Measurements from ENCODE around the gene NPAS3. TPM values are rescaled to one million over a fixed set of nuclear protein-coding genes. Genes with fewer than 3 reads are reported as not detected.

NPAS3 gene
- total RNA-seq, 2 donors from 2014 or later = 2.4 TPM

- intact Hi-C loops (cut with DNase I) = loop anchor here in 1 of 2 donors (10.0 kb wide), 2 partner anchors 105 to 225 kb away; no protein-coding TSS in a partner anchor
- DNase-seq (peak; percentile 74), ATAC-seq (peak; percentile 89 to 96)
These were observed 781 bp downstream of the NPAS3 start for GRCh38 chr14:32939254-32940065.

GRCh38 chr14:32940066-32940651 lies 1.5 kb downstream of the NPAS3 start:
- ATAC-seq (peak in 1 of 2 donors; percentile 10), DNase-seq (no peak)
- intact Hi-C loops (cut with DNase I) = no loop called here

GRCh38 chr14:32940711-32941667 lies 2.3 kb downstream of the NPAS3 start:
- DNase-seq (no peak), ATAC-seq (no peak)
- intact Hi-C loops (cut with DNase I) = no loop called here

GRCh38 chr14:32941668-32942065 lies 3.0 kb downstream of the NPAS3 start:
- intact Hi-C loops (cut with DNase I) = no loop called here
- DNase-seq (no peak), ATAC-seq (no peak)

- no peak for DNase-seq
- no peak for ATAC-seq
- intact Hi-C loops (cut with DNase I) = no loop called here
These were observed 8.4 kb downstream of the NPAS3 start for GRCh38 chr14:32947081-32947480.

GRCh38 chr14:32947792-32948191 lies 9.1 kb downstream of the NPAS3 start:
- no peak for DNase-seq
- ATAC-seq = no peak
- intact Hi-C loops (cut with DNase I) = no loop called here

- no peak for ATAC-seq
These were observed 11.9 kb downstream of the NPAS3 start for GRCh38 chr14:32950584-32950983.

GRCh38 chr14:32967421-32967820 lies 28.7 kb downstream of the NPAS3 start:
- DNase-seq (no peak), ATAC-seq (no peak)
- intact Hi-C loops (cut with DNase I) = no loop called here

More at GRCh38 chr14:32950584-32950983, 11.9 kb downstream of the NPAS3 start:
- intact Hi-C loops (cut with DNase I) = no loop called here
- no peak for DNase-seq

- intact Hi-C loops (cut with DNase I) = no loop called here
- no peak for ATAC-seq
- DNase-seq = no peak
These were observed 30.4 kb downstream of the NPAS3 start for GRCh38 chr14:32968972-32969544.

- ATAC-seq = no peak
These were observed 39.2 kb downstream of the NPAS3 start for GRCh38 chr14:32977913-32978312.

GRCh38 chr14:32978691-32979255 lies 40.1 kb downstream of the NPAS3 start:
- DNase-seq (no peak), ATAC-seq (no peak)
- intact Hi-C loops (cut with DNase I) = no loop called here

More at GRCh38 chr14:32977913-32978312, 39.2 kb downstream of the NPAS3 start:
- intact Hi-C loops (cut with DNase I) = no loop called here
- no peak for DNase-seq

GRCh38 chr14:32980178-32980901 lies 41.7 kb downstream of the NPAS3 start:
- no peak for DNase-seq
- no peak for ATAC-seq
- intact Hi-C loops (cut with DNase I) = no loop called here

- intact Hi-C loops (cut with DNase I) = no loop called here
- DNase-seq (no peak), ATAC-seq (no peak)
These were observed 42.3 kb downstream of the NPAS3 start for GRCh38 chr14:32980902-32981501.

GRCh38 chr14:32984241-32984930 lies 45.7 kb downstream of the NPAS3 start:
- intact Hi-C loops (cut with DNase I) = no loop called here
- ATAC-seq = no peak
- DNase-seq = no peak

GRCh38 chr14:32985866-32986265 lies 47.2 kb downstream of the NPAS3 start:
- intact Hi-C loops (cut with DNase I) = no loop called here
- peak; percentile 41 to 75 for ATAC-seq
- peak; percentile 26 for DNase-seq

- intact Hi-C loops (cut with DNase I) = no loop called here
- peak; percentile 24 for DNase-seq
- ATAC-seq = peak in 1 of 2 donors; percentile 77
These were observed 48.3 kb downstream of the NPAS3 start for GRCh38 chr14:32986791-32987540.

- ATAC-seq = no peak
- intact Hi-C loops (cut with DNase I) = no loop called here
- no peak for DNase-seq
These were observed 53.0 kb downstream of the NPAS3 start for GRCh38 chr14:32991691-32992090.

Data from left cardiac atrium (tissue), 4 donors.